Panc1 (cell line): ENCODE measurements around the gene ARF4. TPM values are rescaled to one million over a fixed set of nuclear protein-coding genes. Genes with fewer than 3 reads are reported as not detected.

ENCODE experiments used
- ATAC-seq: fragments of 200-7000 bp; cut with Tn5 transposase; 2 replicates; pipeline ENCODE4 v1.9.1; 2020; ENCODE audit warnings: mild to moderate bottlenecking, moderate library complexity
- BruUV-seq: library from RNA; stranded (reverse); fragments of 400-500 nt; replicated peaks from 2 replicates; lab custom pipeline; 2021; lab: Mats Ljungman, UMichigan
- CTCF ChIA-PET: fragments of 300-600 bp; sonication (Branson Sonifier 250); formaldehyde crosslinking; loops from one replicate; lab custom pipeline; 2022; ENCODE audit warnings: antibody characterized with exemption; lab: Charles Lee
- POLR2A ChIA-PET: fragments of 300-600 bp; sonication (Branson Sonifier 250); formaldehyde crosslinking; loops from one replicate; lab custom pipeline; 2022; ENCODE audit warnings: antibody characterized with exemption; lab: Charles Lee
- DNase-seq: peaks from one replicate; pipeline ENCODE4 v3.0.0-alpha.2; 2010; ENCODE audit warnings: low read depth, low spot score
- H3K27ac ChIP-seq: 2 replicates; pipeline ENCODE4 v1.5.1; 2011; ENCODE audit warnings: mild to moderate bottlenecking, low read length, inconsistent platforms
- H3K27me3 ChIP-seq: fragments of 200-500 bp; sonication (Bioruptor generic); 2 replicates; pipeline ENCODE4 v1.6.0; 2014; ENCODE audit warnings: low read length, inconsistent platforms; ENCODE audit not compliant: control insufficient read depth, insufficient read depth
- H3K36me3 ChIP-seq: fragments of 200-500 bp; sonication (Bioruptor generic); 2 replicates; pipeline ENCODE4 v1.5.1; 2014; ENCODE audit warnings: inconsistent platforms, mild to moderate bottlenecking, low read length, moderate library complexity; ENCODE audit not compliant: control insufficient read depth, insufficient read depth
- H3K4me1 ChIP-seq: 2 replicates; pipeline ENCODE4 v1.5.1; 2011; ENCODE audit warnings: inconsistent platforms, mild to moderate bottlenecking, low read length, moderate library complexity; ENCODE audit not compliant: control insufficient read depth, insufficient read depth
- H3K4me3 ChIP-seq, 2 experiments: 2 replicates each; pipeline ENCODE4 v1.5.1; 2011 to 2012; ENCODE audit warnings: low read depth in 2 of 2, low read length in 2 of 2, mild to moderate bottlenecking in 2 of 2, inconsistent platforms in 1 of 2, moderate library complexity in 1 of 2
- H3K9me3 ChIP-seq: fragments of 200-500 bp; sonication (Bioruptor generic); 2 replicates; pipeline ENCODE4 v1.5.1; 2014; ENCODE audit warnings: low read depth, mild to moderate bottlenecking, inconsistent platforms, low read length, moderate library complexity; ENCODE audit not compliant: control insufficient read depth, insufficient read depth
- POLR2AphosphoS5 ChIP-seq: IDR thresholded peaks from 2 replicates; pipeline ENCODE4 v1.6.1; 2012; ENCODE audit warnings: mild to moderate bottlenecking, low read depth, low read length, moderate library complexity
- SIN3A ChIP-seq: IDR thresholded peaks from 2 replicates; pipeline ENCODE4 v1.6.1; 2012; ENCODE audit warnings: low read depth, mild to moderate bottlenecking, low read length, moderate library complexity, borderline replicate concordance; ENCODE audit not compliant: insufficient read depth
- TCF7L2 ChIP-seq: IDR thresholded peaks from 2 replicates; pipeline ENCODE4 v1.6.1; 2011; ENCODE audit warnings: mild to moderate bottlenecking, low read depth, low read length, inconsistent platforms
- in situ Hi-C: cut with HindIII; loops from 2 replicates; pipeline ENCODE4 v1.10.0; 2016; ENCODE audit warnings: low sequenced_read_pairs, low pct_unique_long_range_greater_than_20kb
- intact Hi-C: fragments of 100-400 bp; cut with micrococcal nuclease; formaldehyde crosslinking; loops from one replicate; pipeline ENCODE4 v1.10.0; 2022; ENCODE audit not compliant: unreplicated experiment
- total RNA-seq: library from RNA; stranded (reverse); gene quantifications from one replicate; pipeline ENCODE4 v1.2.1, GENCODE V29; 2021; ENCODE audit not compliant: unreplicated experiment
- TF ChIP-seq, protein P1 (sequence below), 2 experiments: IDR thresholded peaks; 2 replicates each; pipeline ENCODE4 v1.6.1; 2011 to 2012; ENCODE audit warnings: low read depth in 2 of 2, control low read depth in 1 of 2, low read length in 1 of 2, mild to moderate bottlenecking in 1 of 2, moderate library complexity in 1 of 2; ENCODE audit not compliant: insufficient read depth in 1 of 2
- TF ChIP-seq, protein P2 (sequence below): fragments of 450-650 bp; IDR thresholded peaks from 2 replicates; pipeline ENCODE4 v1.5.1; 2017; ENCODE audit warnings: mild to moderate bottlenecking

ARF4 gene
- total RNA-seq, 1 experiment from 2014 or later: 126 TPM

DNA sequence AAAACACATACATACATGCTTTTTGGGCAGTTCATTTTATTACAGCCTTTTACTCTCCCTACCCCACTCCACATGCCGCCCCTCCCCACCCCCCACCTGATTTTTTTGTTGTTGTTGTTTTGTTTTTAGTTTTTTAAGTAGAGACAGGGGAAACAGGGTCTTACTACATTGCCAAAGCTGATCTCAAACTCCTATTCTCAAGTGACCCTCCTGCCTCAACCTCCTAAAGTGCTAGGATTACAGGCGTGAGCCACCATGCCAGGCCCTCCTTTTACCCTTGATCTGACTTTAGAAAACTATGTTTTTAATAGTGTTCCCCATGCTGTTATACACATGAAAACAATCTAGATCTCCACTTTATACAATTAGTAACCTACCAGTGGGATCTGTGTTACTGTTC lies 26.3 kb downstream of the ARF4 start:
- Histone ChIP-seq H3K4me3 (no peak overlapping the region), H3K9me3 (no peaks in the 10 kb centered on the region), H3K27ac (no peak overlapping the region), H3K36me3 (peaks cover 17% of the 10 kb centered on the region; the same call in 1 of the 2 replicates), H3K4me1 (no peaks in the 10 kb centered on the region), H3K27me3 (no peaks in the 10 kb centered on the region)
- intact Hi-C loops: no loop called here
- in situ Hi-C loops: no loop called here
- ChIA-PET POLR2A (no interaction called here), CTCF (interaction anchor here (0.7 kb wide), 1 partner anchor 139 kb away, joined by 9 read pairs; no protein-coding TSS in a partner anchor)
- ATAC-seq (no peak), DNase-seq (no peak)
- BruUV-seq: no TSS peak
- TF ChIP-seq SIN3A: no peak
- TF ChIP-seq TCF7L2: no peak
- no peak for TF ChIP-seq POLR2AphosphoS5
- TF ChIP-seq, protein P1, sequence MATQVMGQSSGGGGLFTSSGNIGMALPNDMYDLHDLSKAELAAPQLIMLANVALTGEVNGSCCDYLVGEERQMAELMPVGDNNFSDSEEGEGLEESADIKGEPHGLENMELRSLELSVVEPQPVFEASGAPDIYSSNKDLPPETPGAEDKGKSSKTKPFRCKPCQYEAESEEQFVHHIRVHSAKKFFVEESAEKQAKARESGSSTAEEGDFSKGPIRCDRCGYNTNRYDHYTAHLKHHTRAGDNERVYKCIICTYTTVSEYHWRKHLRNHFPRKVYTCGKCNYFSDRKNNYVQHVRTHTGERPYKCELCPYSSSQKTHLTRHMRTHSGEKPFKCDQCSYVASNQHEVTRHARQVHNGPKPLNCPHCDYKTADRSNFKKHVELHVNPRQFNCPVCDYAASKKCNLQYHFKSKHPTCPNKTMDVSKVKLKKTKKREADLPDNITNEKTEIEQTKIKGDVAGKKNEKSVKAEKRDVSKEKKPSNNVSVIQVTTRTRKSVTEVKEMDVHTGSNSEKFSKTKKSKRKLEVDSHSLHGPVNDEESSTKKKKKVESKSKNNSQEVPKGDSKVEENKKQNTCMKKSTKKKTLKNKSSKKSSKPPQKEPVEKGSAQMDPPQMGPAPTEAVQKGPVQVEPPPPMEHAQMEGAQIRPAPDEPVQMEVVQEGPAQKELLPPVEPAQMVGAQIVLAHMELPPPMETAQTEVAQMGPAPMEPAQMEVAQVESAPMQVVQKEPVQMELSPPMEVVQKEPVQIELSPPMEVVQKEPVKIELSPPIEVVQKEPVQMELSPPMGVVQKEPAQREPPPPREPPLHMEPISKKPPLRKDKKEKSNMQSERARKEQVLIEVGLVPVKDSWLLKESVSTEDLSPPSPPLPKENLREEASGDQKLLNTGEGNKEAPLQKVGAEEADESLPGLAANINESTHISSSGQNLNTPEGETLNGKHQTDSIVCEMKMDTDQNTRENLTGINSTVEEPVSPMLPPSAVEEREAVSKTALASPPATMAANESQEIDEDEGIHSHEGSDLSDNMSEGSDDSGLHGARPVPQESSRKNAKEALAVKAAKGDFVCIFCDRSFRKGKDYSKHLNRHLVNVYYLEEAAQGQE (IDR thresholded peaks at IDR 0.05; ENCODE audit: insufficient read depth in 1 of 2, low read depth in 2 of 2, low read length in 1 of 2): no peak
- TF ChIP-seq, protein P2, sequence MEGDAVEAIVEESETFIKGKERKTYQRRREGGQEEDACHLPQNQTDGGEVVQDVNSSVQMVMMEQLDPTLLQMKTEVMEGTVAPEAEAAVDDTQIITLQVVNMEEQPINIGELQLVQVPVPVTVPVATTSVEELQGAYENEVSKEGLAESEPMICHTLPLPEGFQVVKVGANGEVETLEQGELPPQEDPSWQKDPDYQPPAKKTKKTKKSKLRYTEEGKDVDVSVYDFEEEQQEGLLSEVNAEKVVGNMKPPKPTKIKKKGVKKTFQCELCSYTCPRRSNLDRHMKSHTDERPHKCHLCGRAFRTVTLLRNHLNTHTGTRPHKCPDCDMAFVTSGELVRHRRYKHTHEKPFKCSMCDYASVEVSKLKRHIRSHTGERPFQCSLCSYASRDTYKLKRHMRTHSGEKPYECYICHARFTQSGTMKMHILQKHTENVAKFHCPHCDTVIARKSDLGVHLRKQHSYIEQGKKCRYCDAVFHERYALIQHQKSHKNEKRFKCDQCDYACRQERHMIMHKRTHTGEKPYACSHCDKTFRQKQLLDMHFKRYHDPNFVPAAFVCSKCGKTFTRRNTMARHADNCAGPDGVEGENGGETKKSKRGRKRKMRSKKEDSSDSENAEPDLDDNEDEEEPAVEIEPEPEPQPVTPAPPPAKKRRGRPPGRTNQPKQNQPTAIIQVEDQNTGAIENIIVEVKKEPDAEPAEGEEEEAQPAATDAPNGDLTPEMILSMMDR: no peak

DNA sequence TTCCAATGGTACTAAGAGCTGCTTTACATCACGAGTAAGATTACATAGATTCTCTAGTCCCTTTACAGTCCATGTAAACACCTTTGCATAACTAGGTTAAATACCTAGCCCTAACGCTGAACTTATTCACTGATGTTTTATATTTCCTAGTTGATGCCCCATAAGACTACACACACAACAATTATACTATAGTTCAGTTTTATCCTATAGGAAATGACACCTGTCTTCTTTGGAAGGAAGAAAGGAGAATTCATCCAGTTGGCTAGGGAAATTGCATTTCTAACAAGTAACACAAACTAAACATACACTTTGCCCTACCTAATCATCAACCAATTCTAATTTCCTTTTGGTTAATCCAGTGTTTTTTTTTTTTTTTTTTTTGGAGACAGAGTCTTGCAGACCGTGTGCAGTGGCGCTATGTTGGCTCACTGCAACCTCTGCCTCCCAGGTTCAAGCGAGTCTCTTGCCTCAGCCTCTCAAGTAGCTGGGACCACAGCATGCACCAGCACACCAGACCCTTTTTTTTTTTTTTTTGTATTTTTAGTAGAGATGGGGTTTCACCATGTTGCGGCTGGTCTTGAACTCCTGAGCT lies 27.2 kb downstream of the ARF4 start:
- POLR2A ChIA-PET: no interaction called here

More for the DNA sequence above, 27.2 kb downstream of the ARF4 start:
- ATAC-seq: no peak
- in situ Hi-C loops: no loop called here
- CTCF ChIA-PET: interaction anchor here (0.7 kb wide), 1 partner anchor 138 kb away, joined by 9 read pairs; no protein-coding TSS in a partner anchor
- Histone ChIP-seq H3K27me3 (no peaks in the 10 kb centered on the region), H3K9me3 (no peaks in the 10 kb centered on the region), H3K4me3 (no peak overlapping the region), H3K27ac (no peak overlapping the region), H3K4me1 (no peaks in the 10 kb centered on the region), H3K36me3 (peaks cover 14% of the 10 kb centered on the region; the same call in 1 of the 2 replicates)
- intact Hi-C loops: no loop called here
- no TSS peak for BruUV-seq
- DNase-seq: no peak
- TF ChIP-seq TCF7L2: no peak
- TF ChIP-seq, protein P2: no peak
- TF ChIP-seq POLR2AphosphoS5: no peak
- TF ChIP-seq, protein P1 (IDR thresholded peaks at IDR 0.05; ENCODE audit: insufficient read depth in 1 of 2, low read depth in 2 of 2, low read length in 1 of 2): no peak
- no peak for TF ChIP-seq SIN3A
